Caco-2 (cell line): ENCODE measurements around the gene ASB1. TPM values are rescaled to one million over a fixed set of nuclear protein-coding genes. Genes with fewer than 3 reads are reported as not detected.

Experiments used
- BruUV-seq: library from RNA; stranded (reverse); fragments of 400-500 nt; replicated peaks from 2 replicates; lab custom pipeline; 2021; lab: Mats Ljungman, UMichigan
- CTCF ChIA-PET: fragments of 300-600 bp; sonication (Branson Sonifier 250); formaldehyde crosslinking; loops from one replicate; lab custom pipeline; 2022; ENCODE audit warnings: antibody characterized with exemption; lab: Charles Lee
- POLR2A ChIA-PET: fragments of 300-600 bp; sonication (Branson Sonifier 250); formaldehyde crosslinking; loops from one replicate; lab custom pipeline; 2022; ENCODE audit warnings: antibody characterized with exemption; lab: Charles Lee
- DNase-seq, 2 experiments: peaks; one replicate each; pipeline versions ENCODE4 v3.0.0 to v3.0.0-alpha.2; 2020 to 2022
- H3K27me3 ChIP-seq: replicated peaks from 2 replicates; pipeline ENCODE4 v1.6.0; 2011; ENCODE audit warnings: low read length; ENCODE audit not compliant: control insufficient read depth, insufficient read depth
- H3K36me3 ChIP-seq: 2 replicates; pipeline ENCODE4 v1.5.1; 2011; ENCODE audit warnings: low read length; ENCODE audit not compliant: control insufficient read depth, insufficient read depth
- H3K4me1 ChIP-seq: fragments of 250-450 bp; sonication (Bioruptor Pico); 2 replicates; pipeline ENCODE4 v1.5.1; 2020; ENCODE audit warnings: mild to moderate bottlenecking
- H3K4me3 ChIP-seq: 2 replicates; pipeline ENCODE4 v1.5.1; 2011; ENCODE audit warnings: low read depth, mild to moderate bottlenecking, control low read depth, low read length
- H3K9me3 ChIP-seq: fragments of 250-450 bp; sonication (Bioruptor Pico); 2 replicates; pipeline ENCODE4 v1.5.1; 2020; ENCODE audit warnings: mild to moderate bottlenecking, moderate library complexity
- H3K27ac Mint-ChIP-seq: one replicate; pipeline ENCODE4 v1.8.0; 2022; ENCODE audit warnings: mixed read lengths; ENCODE audit not compliant: unreplicated experiment
- H3K27me3 Mint-ChIP-seq: one replicate; pipeline ENCODE4 v1.8.0; 2022; ENCODE audit warnings: mixed read lengths; ENCODE audit not compliant: insufficient read depth, unreplicated experiment
- H3K36me3 Mint-ChIP-seq: one replicate; pipeline ENCODE4 v1.8.0; 2022; ENCODE audit warnings: mild to moderate bottlenecking, mixed read lengths; ENCODE audit not compliant: insufficient read depth, unreplicated experiment
- H3K4me1 Mint-ChIP-seq: one replicate; pipeline ENCODE4 v1.8.0; 2022; ENCODE audit warnings: low read depth, mixed read lengths; ENCODE audit not compliant: unreplicated experiment
- H3K4me3 Mint-ChIP-seq: one replicate; pipeline ENCODE4 v1.8.0; 2022; ENCODE audit warnings: mild to moderate bottlenecking, moderate library complexity, mixed read lengths; ENCODE audit not compliant: unreplicated experiment
- H3K9me3 Mint-ChIP-seq: one replicate; pipeline ENCODE4 v1.8.0; 2022; ENCODE audit warnings: mixed read lengths; ENCODE audit not compliant: unreplicated experiment
- intact Hi-C: fragments of 100-400 bp; cut with micrococcal nuclease; formaldehyde crosslinking; loops from one replicate; pipeline ENCODE4 v1.10.0; 2022; ENCODE audit not compliant: unreplicated experiment
- total RNA-seq: library from RNA; stranded (reverse); gene quantifications from 2 replicates; pipeline ENCODE4 v1.2.3, GENCODE V29; 2022
- TF ChIP-seq, protein P1 (sequence below), 2 experiments: fragments of 200-600 bp in 1 of 2; IDR thresholded peaks; 1 replicate in 1 of 2; 2 replicates in 1 of 2; pipeline versions ENCODE4 v1.5.1 to v1.8.0; 2011 to 2022; ENCODE audit warnings: antibody characterized with exemption in 1 of 2, control low read depth in 1 of 2, inconsistent platforms in 1 of 2, low read depth in 1 of 2, low read length in 1 of 2, mild to moderate bottlenecking in 1 of 2, moderate library complexity in 1 of 2; ENCODE audit not compliant: insufficient read depth in 1 of 2, severe bottlenecking in 1 of 2, unreplicated experiment in 1 of 2

The ASB1 gene
- total RNA-seq, 1 experiment from 2014 or later, result 16.9 TPM

DNA sequence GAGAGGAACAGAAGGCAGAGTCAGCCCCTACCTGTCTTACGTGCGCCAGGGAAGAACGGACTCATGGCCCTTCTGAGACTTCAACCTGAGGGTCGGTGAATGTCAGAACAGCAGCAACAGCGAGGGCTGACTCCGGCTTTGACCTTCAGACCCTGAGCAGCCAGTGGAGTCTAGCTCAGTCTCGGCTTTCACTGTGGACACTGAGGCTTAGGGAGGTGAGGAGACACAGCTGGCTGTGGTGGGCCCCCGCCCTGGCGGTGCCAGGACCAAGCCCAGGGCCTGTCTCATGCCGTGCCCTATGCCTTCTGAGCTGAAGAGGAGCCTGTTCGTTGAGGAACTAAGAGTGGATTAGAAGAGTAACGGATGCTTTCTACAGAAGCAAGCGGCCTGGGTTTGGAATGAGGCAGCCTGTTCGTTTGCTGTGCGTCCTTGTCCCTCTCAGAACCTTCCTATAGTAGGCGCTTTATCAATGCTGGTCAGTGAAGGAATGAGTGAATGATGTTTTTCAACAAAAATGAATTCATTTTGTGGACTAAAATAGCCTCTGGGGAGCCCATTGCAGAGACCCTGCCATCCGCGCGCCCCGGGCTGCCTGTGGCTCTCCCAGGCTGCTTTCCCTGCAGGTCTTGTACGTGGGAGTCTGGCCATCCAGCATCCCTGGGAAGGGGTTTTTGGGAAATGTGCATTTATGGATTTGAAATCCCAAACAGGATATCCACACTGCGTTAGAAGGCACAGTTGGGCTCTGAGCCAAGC is 38.9 kb downstream of the ASB1 start:
- Mint-ChIP-seq H3K27ac (no peak overlapping the region), H3K36me3 (no peaks in the 10 kb centered on the region), H3K4me3 (no peak overlapping the region), H3K9me3 (peaks cover 10% of the 10 kb centered on the region), H3K4me1 (no peaks in the 10 kb centered on the region), H3K27me3 (no peaks in the 10 kb centered on the region)
- TF ChIP-seq, protein P1, sequence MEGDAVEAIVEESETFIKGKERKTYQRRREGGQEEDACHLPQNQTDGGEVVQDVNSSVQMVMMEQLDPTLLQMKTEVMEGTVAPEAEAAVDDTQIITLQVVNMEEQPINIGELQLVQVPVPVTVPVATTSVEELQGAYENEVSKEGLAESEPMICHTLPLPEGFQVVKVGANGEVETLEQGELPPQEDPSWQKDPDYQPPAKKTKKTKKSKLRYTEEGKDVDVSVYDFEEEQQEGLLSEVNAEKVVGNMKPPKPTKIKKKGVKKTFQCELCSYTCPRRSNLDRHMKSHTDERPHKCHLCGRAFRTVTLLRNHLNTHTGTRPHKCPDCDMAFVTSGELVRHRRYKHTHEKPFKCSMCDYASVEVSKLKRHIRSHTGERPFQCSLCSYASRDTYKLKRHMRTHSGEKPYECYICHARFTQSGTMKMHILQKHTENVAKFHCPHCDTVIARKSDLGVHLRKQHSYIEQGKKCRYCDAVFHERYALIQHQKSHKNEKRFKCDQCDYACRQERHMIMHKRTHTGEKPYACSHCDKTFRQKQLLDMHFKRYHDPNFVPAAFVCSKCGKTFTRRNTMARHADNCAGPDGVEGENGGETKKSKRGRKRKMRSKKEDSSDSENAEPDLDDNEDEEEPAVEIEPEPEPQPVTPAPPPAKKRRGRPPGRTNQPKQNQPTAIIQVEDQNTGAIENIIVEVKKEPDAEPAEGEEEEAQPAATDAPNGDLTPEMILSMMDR (IDR thresholded peaks at IDR 0.05; ENCODE audit: insufficient read depth in 1 of 2, low read depth in 1 of 2, low read length in 1 of 2, severe bottlenecking in 1 of 2, unreplicated experiment in 1 of 2), result no peak
- Histone ChIP-seq H3K4me3 (no peak overlapping the region), H3K9me3 (no peaks in the 10 kb centered on the region), H3K27me3 (no peaks in the 10 kb centered on the region), H3K36me3 (no peaks in the 10 kb centered on the region), H3K4me1 (no peaks in the 10 kb centered on the region)
- DNase-seq, result no peak
- intact Hi-C loops, result no loop called here
- ChIA-PET CTCF (no interaction called here), POLR2A (no interaction called here)
- BruUV-seq, result no TSS peak

DNA sequence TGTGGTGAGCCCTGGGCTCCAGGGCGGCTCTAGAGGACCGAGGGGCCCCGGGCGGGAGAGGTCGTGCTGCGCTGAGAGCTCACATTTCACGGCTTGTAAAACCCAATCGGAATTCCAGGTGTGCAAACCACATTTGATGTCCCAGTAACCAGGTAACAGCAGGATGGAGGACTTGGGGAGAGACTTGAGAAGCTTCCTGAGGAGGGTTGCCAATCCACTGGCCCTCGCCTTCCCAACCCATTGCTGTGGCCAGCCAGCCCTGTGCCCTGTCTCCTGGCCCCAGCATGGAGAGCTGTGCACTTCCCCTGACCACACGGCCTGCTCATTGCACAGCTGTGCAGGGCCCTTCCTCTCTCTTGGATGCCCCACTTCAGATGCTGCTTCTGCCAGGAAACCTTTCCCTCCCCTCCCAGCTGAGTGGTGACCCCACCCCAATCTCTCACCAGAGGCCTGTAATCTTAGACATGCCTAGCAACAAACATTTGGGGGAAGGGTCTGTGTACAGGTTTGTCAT is 39.6 kb downstream of the ASB1 start:
- TF ChIP-seq, protein P1 (IDR thresholded peaks at IDR 0.05; ENCODE audit: insufficient read depth in 1 of 2, low read depth in 1 of 2, low read length in 1 of 2, severe bottlenecking in 1 of 2, unreplicated experiment in 1 of 2), result no peak
- no peaks in the 10 kb centered on the region for H3K4me1 ChIP-seq
- no TSS peak for BruUV-seq
- no peak overlapping the region for H3K4me3 ChIP-seq
- CTCF ChIA-PET, result no interaction called here
- POLR2A ChIA-PET, result no interaction called here
- intact Hi-C loops, result no loop called here
- Mint-ChIP-seq H3K27me3 (no peaks in the 10 kb centered on the region), H3K36me3 (no peaks in the 10 kb centered on the region), H3K4me1 (no peaks in the 10 kb centered on the region), H3K9me3 (peaks cover 10% of the 10 kb centered on the region), H3K4me3 (no peak overlapping the region), H3K27ac (no peak overlapping the region)
- no peak for DNase-seq
- no peaks in the 10 kb centered on the region for H3K9me3 ChIP-seq
- H3K36me3 ChIP-seq, result no peaks in the 10 kb centered on the region
- H3K27me3 ChIP-seq, result no peaks in the 10 kb centered on the region

DNA sequence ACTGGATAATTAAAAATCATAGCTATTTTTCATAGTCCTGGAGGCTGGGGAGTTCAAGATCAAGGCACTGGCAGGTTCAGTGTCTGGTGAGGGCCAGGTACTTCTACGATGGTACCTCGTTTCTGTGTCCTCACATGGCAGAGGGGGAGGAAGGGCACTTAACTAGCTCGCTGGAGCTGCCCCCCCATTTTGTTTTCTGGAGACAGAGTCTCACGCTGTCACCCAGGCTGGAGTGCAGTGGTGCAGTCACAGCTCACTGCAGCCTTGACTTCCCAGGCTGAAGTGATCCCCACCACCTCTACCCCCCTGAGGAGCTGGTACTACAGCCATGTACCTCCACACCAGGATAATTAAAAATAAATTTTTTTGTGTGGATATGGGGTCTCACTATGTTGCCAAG is 40.3 kb downstream of the ASB1 start:
- peaks cover 10% of the 10 kb centered on the region for H3K9me3 Mint-ChIP-seq
- intact Hi-C loops, result no loop called here
- CTCF ChIA-PET, result no interaction called here
- H3K9me3 ChIP-seq, result no peaks in the 10 kb centered on the region
- H3K4me3 Mint-ChIP-seq, result no peak overlapping the region
- no peaks in the 10 kb centered on the region for H3K27me3 Mint-ChIP-seq
- no peak for DNase-seq
- no peak overlapping the region for H3K4me3 ChIP-seq
- H3K27me3 ChIP-seq, result no peaks in the 10 kb centered on the region
- H3K4me1 Mint-ChIP-seq, result no peaks in the 10 kb centered on the region
- TF ChIP-seq, protein P1 (IDR thresholded peaks at IDR 0.05; ENCODE audit: insufficient read depth in 1 of 2, low read depth in 1 of 2, low read length in 1 of 2, severe bottlenecking in 1 of 2, unreplicated experiment in 1 of 2), result no peak
- H3K27ac Mint-ChIP-seq, result no peak overlapping the region
- no peaks in the 10 kb centered on the region for H3K36me3 ChIP-seq
- BruUV-seq, result no TSS peak
- POLR2A ChIA-PET, result no interaction called here
- H3K36me3 Mint-ChIP-seq, result no peaks in the 10 kb centered on the region
- no peaks in the 10 kb centered on the region for H3K4me1 ChIP-seq
